SH-SY5Y (cell line): Measurements from ENCODE around the gene MAN1A1.

Source experiments
- GATA2 ChIP-seq: IDR thresholded peaks from 2 replicates; pipeline ENCODE4 v1.6.1; 2011; ENCODE audit warnings: mild to moderate bottlenecking, low read depth, low read length
- GATA3 ChIP-seq: IDR thresholded peaks from 2 replicates; pipeline ENCODE4 v1.6.1; 2011; ENCODE audit warnings: low read depth, mild to moderate bottlenecking, low read length, moderate library complexity

DNA sequence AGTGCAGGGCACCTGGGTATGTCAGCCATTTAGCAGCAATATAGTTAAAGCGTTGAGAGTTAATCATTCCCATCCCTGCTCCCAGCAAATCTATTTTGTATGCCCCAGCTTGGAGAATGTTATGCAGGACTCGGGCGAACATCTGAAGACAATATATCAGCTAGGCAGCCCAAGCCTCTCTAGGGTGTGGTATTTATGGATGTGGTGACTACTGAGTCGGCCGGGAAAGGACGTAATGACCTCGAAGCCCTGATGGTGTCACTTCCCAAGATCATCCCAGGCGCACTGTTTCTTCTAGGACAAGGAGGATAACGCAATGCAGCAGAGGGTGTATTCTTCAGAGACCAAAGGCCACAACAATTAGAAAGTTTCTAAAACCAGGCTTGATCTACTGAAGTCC is 207.5 kb downstream of the MAN1A1 start:
- TF ChIP-seq GATA2 (no peak), GATA3 (no peak)
